K562 (cell line): ENCODE results near the gene N4BP2. TPM values are rescaled to one million over a fixed set of nuclear protein-coding genes. Genes with fewer than 3 reads are reported as not detected.

Experiments used
- AFF1 ChIP-seq, 2 experiments: fragments of 450-650 bp; IDR thresholded peaks; 2 replicates each; pipeline ENCODE4 v1.6.1; 2018; ENCODE audit warnings: mild to moderate bottlenecking in 2 of 2, low read depth in 1 of 2; ENCODE audit not compliant: partially characterized antibody in 2 of 2
- ARID1B ChIP-seq: fragments of 450-650 bp; IDR thresholded peaks from 2 replicates; pipeline ENCODE4 v1.6.1; 2016; ENCODE audit warnings: antibody characterized with exemption, mild to moderate bottlenecking, inconsistent platforms
- ATF6 ChIP-seq: sonication (generic); formaldehyde crosslinking; IDR thresholded peaks from 2 replicates; pipeline ENCODE4 v1.4.0; 2020; ENCODE audit warnings: mild to moderate bottlenecking, missing genetic modification reagents
- COPS2 ChIP-seq: fragments of 450-650 bp; conservative IDR thresholded peaks from 2 replicates; pipeline ENCODE4 v1.6.1; 2016; ENCODE audit warnings: mild to moderate bottlenecking, moderate library complexity
- EP300 ChIP-seq: IDR thresholded peaks from 2 replicates; pipeline ENCODE4 v1.6.1; 2012; ENCODE audit warnings: low read length, improper control_type of control experiment
- HDAC2 ChIP-seq: fragments of 450-650 bp; IDR thresholded peaks from 2 replicates; pipeline ENCODE4 v1.6.1; 2016; ENCODE audit warnings: mild to moderate bottlenecking
- HDGF ChIP-seq: fragments of 450-650 bp; IDR thresholded peaks from 2 replicates; pipeline ENCODE4 v1.6.1; 2016
- IRF9 ChIP-seq: fragments of 450-650 bp; IDR thresholded peaks from 2 replicates; pipeline ENCODE4 v1.6.1; 2016; ENCODE audit warnings: missing biosample characterization, missing genetic modification characterization
- MCM7 ChIP-seq, 2 experiments: fragments of 450-650 bp; IDR thresholded peaks; 2 replicates each; pipeline ENCODE4 v1.6.1; 2016 to 2018
- PKNOX1 ChIP-seq: fragments of 450-650 bp; IDR thresholded peaks from 2 replicates; pipeline ENCODE4 v1.6.1; 2016
- PRMT5 ChIP-seq: sonication (generic); formaldehyde crosslinking; IDR thresholded peaks from 2 replicates; pipeline ENCODE4 v1.5.0; 2020; ENCODE audit warnings: missing genetic modification reagents
- PTBP1 ChIP-seq: fragments of 200-400 bp; formaldehyde crosslinking; IDR thresholded peaks from 2 replicates; pipeline ENCODE4 v1.6.1; 2017; ENCODE audit warnings: low read depth, low read length
- RUNX1 ChIP-seq: sonication (generic); IDR thresholded peaks from 2 replicates; pipeline ENCODE4 v1.6.1; 2016; ENCODE audit warnings: antibody characterized with exemption, low read depth
- ZNF12 ChIP-seq: sonication (generic); formaldehyde crosslinking; IDR thresholded peaks from 2 replicates; pipeline ENCODE4 v1.4.0; 2020; ENCODE audit warnings: mild to moderate bottlenecking, missing genetic modification reagents
- ZNF347 ChIP-seq: fragments of 450-650 bp; formaldehyde crosslinking; IDR thresholded peaks from 2 replicates; pipeline ENCODE4 v1.4.0; 2020; ENCODE audit warnings: low read depth, mild to moderate bottlenecking, moderate library complexity
- ZNF609 ChIP-seq: sonication (generic); formaldehyde crosslinking; IDR thresholded peaks from 2 replicates; pipeline ENCODE4 v1.8.1; 2023; ENCODE audit warnings: missing genetic modification reagents, mild to moderate bottlenecking, borderline replicate concordance
- ZNF668 ChIP-seq: fragments of 250-450 bp; sonication (Bioruptor Pico); IDR thresholded peaks from 2 replicates; pipeline ENCODE4 v1.8.0; 2022; ENCODE audit warnings: mild to moderate bottlenecking, inconsistent platforms
- polyA plus RNA-seq, 8 experiments: library from polyadenylated mRNA; depleted of rRNA in 4 of 8; stranded (reverse) in 5 of 8; unstranded in 3 of 8; fragments of >200 nt; fragmentation: Nextera tagmentation in 2 of 8; fragmentation: Illumina TruSeq in 1 of 8; extraction: Ambion mirVana in 2 of 8; extraction: Trizol in 1 of 8; gene quantifications; 2 replicates each; pipeline versions ENCODE4 v1.2.1 to v1.2.3, GENCODE V29; 2011 to 2014; ENCODE audit warnings: inconsistent platforms in 1 of 8, missing spikeins in 1 of 8
- total RNA-seq, 7 experiments: library from RNA; depleted of rRNA in 6 of 7; stranded (reverse); fragments of >200 nt in 6 of 7; fragmentation: Illumina TruSeq in 2 of 7; extraction: Trizol in 2 of 7; gene quantifications; 2 replicates each; pipeline versions ENCODE4 v1.2.1 to v1.2.3, GENCODE V29; 2011 to 2021; ENCODE audit warnings: low replicate concordance in 1 of 7

Gene N4BP2
- total and polyA plus RNA-seq, 9 of the 15 experiments (the other 6 are each of a cell fraction or from before 2014, with no cell fraction given), result 2.7 to 12.6 (median 7.6) TPM

GRCh38 chr4:40121515-40121914 is 64.9 kb downstream of the N4BP2 start (continued):
- TF ChIP-seq COPS2 (no peak), EP300 (0 out of 2 replicates have a peak, but pooled peaks have one; percentile 31), ARID1B (peak; percentile 65), ZNF609 (no peak), ZNF668 (CRISPR knock-in tag) (no peak), IRF9 (tag) (no peak), HDGF (no peak), MCM7 (IDR thresholded peaks at IDR 0.05) (no peak), PRMT5 (CRISPR knock-in tag) (no peak), ATF6 (CRISPR knock-in tag) (no peak), PKNOX1 (peak; percentile 94), HDAC2 (0 out of 2 replicates have a peak, but pooled peaks have one; percentile 25), RUNX1 (no peak), ZNF12 (CRISPR knock-in tag) (no peak), AFF1 (IDR thresholded peaks at IDR 0.05; ENCODE audit: low read depth in 1 of 2, partially characterized antibody in 2 of 2) (peak in 1 of 2 experiments; percentile 33), ZNF347 (no peak), PTBP1 (no peak)
